GM10248 (cell line): Measurements from ENCODE around the gene TUFM.
"Not testable (repeated sequence)": the region's sequence is repeated elsewhere in the genome, so short reads cannot be mapped to it uniquely, and the experiment has no call there.

ENCODE experiments used
- CTCF ChIA-PET: fragments of 300-600 bp; sonication (Branson Sonifier 250); formaldehyde crosslinking; extraction: SDS; loops from one replicate; lab custom pipeline; 2021; ENCODE audit warnings: antibody characterized with exemption; lab: Yijun Ruan, JAX
- POLR2A ChIA-PET: fragments of 350-650 bp; sonication (Branson Sonifier 250); formaldehyde crosslinking; extraction: SDS; loops from one replicate; lab custom pipeline; 2020; ENCODE audit warnings: antibody characterized with exemption; lab: Yijun Ruan, JAX
- DNase-seq: peaks from one replicate; pipeline ENCODE4 v3.0.0; 2012; ENCODE audit errors: extremely low spot score
- CTCF ChIP-seq: IDR thresholded peaks from 2 replicates; pipeline ENCODE4 v1.5.1; 2012; ENCODE audit warnings: mild to moderate bottlenecking, low read depth; ENCODE audit errors: extremely low read depth, missing control alignments, control extremely low read depth

Gene TUFM

GRCh38 chr16:28822520-28823290, 23.4 kb downstream of the TUFM start, which contains the start of gene ATXN2L:
Gene ATXN2L (plus strand): TSS chr16:28822999. CDS start chr16:28823260, 261 bp downstream.
- DNase-seq = peak; percentile 92
- POLR2A ChIA-PET = interaction anchor here (0.6 to 2.4 kb wide), 5 partner anchors 14 to 121 kb away, joined by 3 to 13 read pairs (median 4); partner anchors contain the start of genes SH2B1 and TUFM
- TF ChIP-seq CTCF = no peak
- CTCF ChIA-PET = interaction anchor here (0.9 to 3.8 kb wide), 7 partner anchors 9 to 126 kb away, joined by 3 to 24 read pairs (median 4); partner anchors contain the start of gene TUFM

GRCh38 chr16:28821874-28822519, 24.2 kb downstream of the TUFM start:
- POLR2A ChIA-PET = interaction anchor here (0.6 to 2.4 kb wide), 5 partner anchors 14 to 122 kb away, joined by 3 to 13 read pairs (median 4); partner anchors contain the start of genes SH2B1 and TUFM
- CTCF ChIA-PET = interaction anchor here (0.7 to 3.8 kb wide), 8 partner anchors 10 to 127 kb away, joined by 3 to 24 read pairs (median 4); partner anchors contain the start of gene TUFM
- TF ChIP-seq CTCF = no peak
- DNase-seq = no peak

GRCh38 chr16:28820546-28820945, 25.6 kb downstream of the TUFM start:
- CTCF ChIA-PET = interaction anchor here (1.4 to 3.8 kb wide), 2 partner anchors 42 to 124 kb away, joined by 4 to 24 read pairs; no protein-coding TSS in a partner anchor
- DNase-seq, POLR2A ChIA-PET: not testable (repeated sequence)

- no peak for DNase-seq
- ChIA-PET POLR2A (no interaction called here), CTCF (interaction anchor here (3.8 kb wide), 1 partner anchor 125 kb away, joined by 24 read pairs; no protein-coding TSS in a partner anchor)
- no peak for TF ChIP-seq CTCF
These were observed 26.1 kb downstream of the TUFM start for GRCh38 chr16:28820016-28820415.

DNA sequence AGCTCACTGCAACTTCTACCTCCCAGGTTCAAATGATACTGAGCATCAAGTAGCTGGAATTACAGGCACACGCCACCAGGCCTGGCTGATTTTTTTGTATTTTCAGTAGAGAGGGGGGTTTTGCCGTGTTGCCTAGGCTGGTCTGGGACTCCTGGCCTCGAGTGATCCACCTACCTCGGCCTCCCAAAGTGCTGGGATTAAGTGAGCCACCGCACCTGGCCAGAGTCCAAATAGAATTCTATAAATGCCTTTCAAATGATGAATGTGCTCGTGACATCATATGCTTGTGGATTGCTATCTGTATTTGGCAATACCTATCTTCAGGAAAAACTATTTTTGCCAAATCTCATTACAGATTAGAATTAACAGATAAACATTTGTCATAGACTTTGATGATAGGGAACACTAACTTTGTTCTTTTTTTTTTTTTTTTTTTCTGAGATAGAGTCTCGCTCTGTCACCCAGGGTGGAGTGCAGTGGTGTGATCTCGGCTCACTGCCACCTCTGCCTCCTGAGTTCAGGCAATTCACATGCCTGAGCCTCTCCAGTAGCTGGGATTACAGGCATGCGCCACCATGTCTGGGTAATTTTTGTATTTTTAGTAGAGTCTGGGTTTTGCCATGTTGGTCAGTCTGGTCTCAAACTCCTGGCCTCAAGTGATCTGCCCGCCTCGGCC, 38.6 kb downstream of the TUFM start:
- POLR2A ChIA-PET, DNase-seq, CTCF ChIA-PET: not testable (repeated sequence)

DNA sequence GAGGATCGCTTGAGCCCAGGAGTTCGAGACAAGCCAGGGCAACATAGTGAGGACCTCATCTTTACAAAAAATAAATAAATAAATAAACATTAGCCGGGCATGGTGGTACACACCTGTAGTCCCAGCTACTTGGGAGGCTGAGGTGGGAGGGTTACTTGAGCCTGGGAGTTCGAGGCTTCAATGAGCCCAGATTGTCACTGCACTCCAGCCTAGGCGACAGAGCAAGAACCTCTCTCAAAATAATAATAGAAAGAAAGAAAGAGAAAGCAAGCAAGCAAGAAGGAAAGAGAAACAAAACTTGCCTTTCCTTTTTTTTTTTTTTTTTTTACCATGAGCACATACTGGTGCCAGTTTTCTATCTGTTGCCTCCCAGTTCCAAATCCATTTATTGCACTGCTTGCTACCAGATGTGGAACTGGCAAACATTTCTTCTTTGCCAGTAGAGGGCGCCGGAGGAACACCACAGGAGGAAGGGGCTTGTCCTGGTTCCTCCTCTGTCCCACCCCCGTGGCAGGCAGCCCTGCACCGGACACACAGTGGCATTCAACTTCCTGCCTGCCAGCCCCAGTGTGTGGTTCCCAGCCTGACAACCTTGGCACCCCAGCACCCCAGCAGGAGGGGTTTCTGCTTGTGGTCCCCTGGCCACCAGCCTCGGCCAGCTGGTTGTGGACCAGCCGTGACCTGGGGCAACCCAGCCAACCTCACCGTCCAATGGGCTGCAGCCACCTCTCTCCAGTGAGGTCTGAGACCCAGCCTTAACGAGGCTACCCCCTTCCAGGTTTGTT, 43.7 kb downstream of the TUFM start:
- DNase-seq, POLR2A ChIA-PET, CTCF ChIA-PET: not testable (repeated sequence)
